Measurements from ENCODE around the gene PRR11.
"Not testable (repeated sequence)": the region's sequence is repeated elsewhere in the genome, so short reads cannot be mapped to it uniquely, and the experiment has no call there.

Gene PRR11

GRCh38 chr17:59220328-59221158, 65.0 kb downstream of the PRR11 start, which contains the start of gene GDPD1:
Gene GDPD1, plus strand, starts transcription at chr17:59220511. Its CDS starts 99 bp downstream, at chr17:59220610.
- DNase-seq = peak; percentile 97

GRCh38 chr17:59221159-59221847, 65.8 kb downstream of the PRR11 start:
- peak; percentile 67 for DNase-seq

DNA sequence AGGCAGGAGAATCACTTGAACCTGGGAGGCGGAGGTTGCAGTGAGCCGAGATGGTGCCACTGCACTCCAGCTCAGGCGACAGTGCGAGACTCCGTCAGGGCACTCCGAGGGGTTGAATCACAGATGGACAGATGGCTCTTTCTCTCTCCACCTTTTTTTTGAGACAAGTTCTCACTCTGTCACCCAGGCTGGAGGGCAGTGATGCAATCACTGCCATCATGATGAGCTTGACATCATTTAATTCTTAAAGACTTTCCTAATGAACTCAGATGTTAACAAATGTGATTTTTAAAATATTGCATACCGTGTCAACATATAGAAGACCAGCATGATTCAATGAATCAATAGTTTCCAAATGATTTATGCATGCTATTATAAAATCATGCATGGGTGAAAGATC, 68.3 kb downstream of the PRR11 start:
- no peak for DNase-seq

DNA sequence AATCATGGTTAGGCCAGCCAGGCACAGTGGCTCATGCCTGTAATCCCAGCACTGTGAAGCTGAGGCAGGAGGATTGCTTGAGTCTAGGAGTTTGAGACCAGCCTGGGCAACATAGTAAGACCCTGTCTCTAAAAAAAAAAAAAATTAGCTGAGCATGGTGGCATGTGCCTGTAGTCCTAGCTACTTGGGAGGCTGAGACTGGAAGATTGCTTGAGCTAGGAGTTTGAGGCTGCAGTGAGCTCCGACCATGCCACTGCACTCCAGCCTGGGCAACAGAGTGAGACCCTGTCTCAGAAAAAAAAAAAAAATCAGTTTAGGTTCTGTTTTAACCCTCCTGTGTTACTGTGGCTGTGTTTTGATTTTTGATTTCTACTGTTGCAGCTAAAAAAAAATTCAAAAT, 73.0 kb downstream of the PRR11 start:
- DNase-seq = not testable (repeated sequence)

- no peak for DNase-seq
Observed at GRCh38 chr17:59230764-59231163, 75.2 kb downstream of the PRR11 start.

DNA sequence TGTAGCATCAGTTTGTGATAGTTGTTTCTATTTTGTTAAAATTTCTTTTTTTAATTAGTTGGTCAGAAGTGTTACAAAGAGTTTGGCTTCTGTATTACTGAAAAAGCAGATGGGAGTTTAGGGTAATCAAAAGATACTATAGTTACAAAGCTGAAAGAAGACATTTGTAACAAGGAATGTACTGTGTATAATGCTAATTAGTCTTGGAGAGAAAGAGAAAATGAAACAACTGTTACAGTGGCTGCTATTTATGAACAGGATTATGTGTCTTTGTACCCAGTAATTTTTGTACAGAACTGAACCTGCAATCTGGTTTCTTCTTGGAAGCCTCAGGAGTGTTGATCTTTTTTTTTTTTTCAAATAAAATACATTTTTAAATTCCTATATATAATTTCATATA, 79.1 kb downstream of the PRR11 start:
- DNase-seq = no peak

DNA sequence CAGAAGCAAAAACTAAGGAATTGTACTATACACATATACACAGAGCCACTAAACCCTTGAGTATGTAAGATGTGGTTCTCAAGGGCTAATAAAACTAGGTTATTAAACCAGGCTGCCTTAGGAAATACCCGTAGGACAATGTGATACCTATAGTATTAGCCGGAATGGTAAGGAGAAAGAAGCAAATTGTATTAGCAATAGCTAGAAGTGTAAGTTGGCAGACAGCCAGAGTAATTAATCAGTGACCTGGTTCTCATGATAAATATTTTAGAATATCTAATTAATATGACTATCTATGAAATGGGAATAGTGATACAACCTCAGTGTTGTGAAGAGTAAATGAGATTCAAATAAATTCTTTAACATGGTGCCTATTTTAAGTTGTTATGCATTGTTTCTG, 83.4 kb downstream of the PRR11 start:
- DNase-seq = no peak

GRCh38 chr17:59244081-59244480, 88.5 kb downstream of the PRR11 start:
- DNase-seq = no peak

All from NCI-H146 (cell line).